ENCODE data around the gene PARVG.

Gene PARVG

GRCh38 chr22:44256085-44256484, 75.4 kb downstream of the PARVG start:
- Histone ChIP-seq H3K79me1 (replicated peaks; ENCODE audit: low read length, poor library complexity, severe bottlenecking) (no peaks in the 10 kb centered on the region), H4K91ac (ENCODE audit: low read length) (no peak overlapping the region), H3K36me3 (ENCODE audit: control insufficient read depth in 1 of 2, insufficient read depth in 2 of 2, low read depth in 1 of 2, low read length in 2 of 2) (no peaks in the 10 kb centered on the region), H3K27me3 (ENCODE audit: control insufficient read depth in 1 of 2, insufficient read depth in 1 of 2, low read length in 2 of 2) (peaks cover 21 to 29% of the 10 kb centered on the region in 2 experiments), H3K27ac (ENCODE audit: low read length, poor library complexity, severe bottlenecking) (no peak overlapping the region), H2BK120ac (ENCODE audit: low read depth, low read length) (no peak overlapping the region), H3K9ac (ENCODE audit: low read length) (no peak overlapping the region), H2AFZ (ENCODE audit: low read depth, low read length) (no peak overlapping the region), H4K8ac (ENCODE audit: low read length) (no peak overlapping the region), H2BK12ac (ENCODE audit: low read length in 2 of 2) (no peak overlapping the region), H3K4me2 (ENCODE audit: low read length, poor library complexity, severe bottlenecking) (no peak overlapping the region), H2BK15ac (ENCODE audit: low read depth, poor library complexity, severe bottlenecking) (no peak overlapping the region), H2AK5ac (ENCODE audit: low read length, severe bottlenecking) (no peak overlapping the region), H3K9me3 (ENCODE audit: control insufficient read depth, low read length) (peaks cover 3% of the 10 kb centered on the region), H3K4ac (ENCODE audit: low read depth in 1 of 2, low read length in 2 of 2) (no peak overlapping the region), H3K23ac (ENCODE audit: low read length in 2 of 2) (no peak overlapping the region), H3K4me3 (ENCODE audit: insufficient read depth in 1 of 2, low read depth in 1 of 2, low read length in 2 of 2) (no peak overlapping the region), H3K18ac (ENCODE audit: low read depth in 1 of 2, low read length in 2 of 2) (no peak overlapping the region), H3K14ac (ENCODE audit: low read length in 2 of 2) (no peak overlapping the region), H2BK5ac (ENCODE audit: low read depth, low read length, poor library complexity, severe bottlenecking) (no peak overlapping the region), H3K4me1 (ENCODE audit: control insufficient read depth, insufficient read depth, low read depth, low read length) (no peaks in the 10 kb centered on the region)
- WGBS = 74% methylated on average over 6 of the region's 6 CpGs
- DNase-seq = no peak

GRCh38 chr22:44256556-44257485, 76.1 kb downstream of the PARVG start:
- H4K91ac ChIP-seq (ENCODE audit: low read length) = no peak overlapping the region
- H3K4ac ChIP-seq (ENCODE audit: low read depth in 1 of 2, low read length in 2 of 2) = no peak overlapping the region
- H3K9me3 ChIP-seq (ENCODE audit: control insufficient read depth, low read length) = no peaks in the 10 kb centered on the region
- H3K27me3 ChIP-seq (ENCODE audit: control insufficient read depth in 1 of 2, insufficient read depth in 1 of 2, low read length in 2 of 2) = peaks cover 21 to 29% of the 10 kb centered on the region in 2 experiments
- no peak overlapping the region for H3K14ac ChIP-seq (ENCODE audit: low read length in 2 of 2)
- H3K36me3 ChIP-seq (ENCODE audit: control insufficient read depth in 1 of 2, insufficient read depth in 2 of 2, low read depth in 1 of 2, low read length in 2 of 2) = no peaks in the 10 kb centered on the region
- no peak overlapping the region for H2BK15ac ChIP-seq (ENCODE audit: low read depth, poor library complexity, severe bottlenecking)
- no peak overlapping the region for H2AK5ac ChIP-seq (ENCODE audit: low read length, severe bottlenecking)
- no peak overlapping the region for H2BK120ac ChIP-seq (ENCODE audit: low read depth, low read length)
- H3K4me2 ChIP-seq (ENCODE audit: low read length, poor library complexity, severe bottlenecking) = no peak overlapping the region
- no peak overlapping the region for H3K23ac ChIP-seq (ENCODE audit: low read length in 2 of 2)
- no peak overlapping the region for H2BK12ac ChIP-seq (ENCODE audit: low read length in 2 of 2)
- no peak for DNase-seq
- no peak overlapping the region for H3K4me3 ChIP-seq (ENCODE audit: insufficient read depth in 1 of 2, low read depth in 1 of 2, low read length in 2 of 2)
- WGBS = 78% methylated on average over 12 of the region's 13 CpGs
- H3K27ac ChIP-seq (ENCODE audit: low read length, poor library complexity, severe bottlenecking) = no peak overlapping the region
- H2BK5ac ChIP-seq (ENCODE audit: low read depth, low read length, poor library complexity, severe bottlenecking) = no peak overlapping the region
- H3K79me1 ChIP-seq (replicated peaks; ENCODE audit: low read length, poor library complexity, severe bottlenecking) = no peaks in the 10 kb centered on the region
- no peak overlapping the region for H3K18ac ChIP-seq (ENCODE audit: low read depth in 1 of 2, low read length in 2 of 2)
- H4K8ac ChIP-seq (ENCODE audit: low read length) = no peak overlapping the region
- H2AFZ ChIP-seq (ENCODE audit: low read depth, low read length) = no peak overlapping the region
- no peak overlapping the region for H3K9ac ChIP-seq (ENCODE audit: low read length)
- no peaks in the 10 kb centered on the region for H3K4me1 ChIP-seq (ENCODE audit: control insufficient read depth, insufficient read depth, low read depth, low read length)
